RWPE1 (cell line): Measurements from ENCODE around the gene DDX43.
"Not testable (repeated sequence)": the region's sequence is repeated elsewhere in the genome, so short reads cannot be mapped to it uniquely, and the experiment has no call there.

ENCODE experiments used
- CTCF ChIA-PET: fragments of 350-600 bp; sonication (Branson Sonifier 250); formaldehyde crosslinking; extraction: SDS; loops from one replicate; lab custom pipeline; 2021; lab: Yijun Ruan, JAX
- POLR2A ChIA-PET: fragments of 400-600 bp; formaldehyde crosslinking; extraction: SDS; loops from one replicate; lab custom pipeline; 2020; ENCODE audit warnings: antibody characterized with exemption; ENCODE audit not compliant: low non-redundant PET; lab: Yijun Ruan, JAX
- DNase-seq: peaks from one replicate; pipeline ENCODE4 v3.0.0; 2012; ENCODE audit warnings: low spot score
- H3K27ac ChIP-seq: fragments of 450-650 bp; 2 replicates; pipeline ENCODE4 v1.5.1; 2017
- CTCF ChIP-seq: fragments of 450-650 bp; conservative IDR thresholded peaks from 2 replicates; pipeline ENCODE4 v1.5.1; 2017; ENCODE audit warnings: low read depth, mild to moderate bottlenecking

DDX43 gene

GRCh38 chr6:73382462-73383113 is 12.0 kb upstream of the DDX43 start:
- H3K27ac ChIP-seq = no peak overlapping the region
- TF ChIP-seq CTCF = no peak
- DNase-seq = no peak
- POLR2A ChIA-PET = no interaction called here
- CTCF ChIA-PET = no interaction called here

- CTCF ChIA-PET = interaction anchor here (0.6 to 1.6 kb wide), 6 partner anchors 10 to 224 kb away, joined by 3 to 9 read pairs (median 3); no protein-coding TSS in a partner anchor
- no peak for TF ChIP-seq CTCF
- H3K27ac ChIP-seq = peak overlapping the region; percentile 96
- DNase-seq = peak; percentile 8
- POLR2A ChIA-PET = no interaction called here
These were observed 6.2 kb upstream of the DDX43 start for GRCh38 chr6:73388433-73388799.

GRCh38 chr6:73388800-73389512 is 5.7 kb upstream of the DDX43 start:
- CTCF ChIA-PET = interaction anchor here (1.2 to 1.6 kb wide), 4 partner anchors 10 to 125 kb away, joined by 3 to 9 read pairs (median 5); no protein-coding TSS in a partner anchor
- peak; percentile 78 for DNase-seq
- peak overlapping the region; percentile 96 for H3K27ac ChIP-seq
- peak; percentile 84 for TF ChIP-seq CTCF
- POLR2A ChIA-PET = no interaction called here

GRCh38 chr6:73389854-73390253 is 4.8 kb upstream of the DDX43 start:
- no peak for DNase-seq
- peak overlapping the region; percentile 54 for H3K27ac ChIP-seq
- CTCF ChIA-PET = interaction anchor here (0.7 kb wide), 1 partner anchor 62 kb away, joined by 3 read pairs; no protein-coding TSS in a partner anchor
- TF ChIP-seq CTCF = no peak
- POLR2A ChIA-PET = no interaction called here

GRCh38 chr6:73391675-73392074 is 3.0 kb upstream of the DDX43 start:
- no peak for TF ChIP-seq CTCF
- no peak overlapping the region for H3K27ac ChIP-seq
- ChIA-PET CTCF (interaction anchor here (0.6 kb wide), 2 partner anchors 59 to 1174 kb away, joined by 3 read pairs; no protein-coding TSS in a partner anchor), POLR2A (no interaction called here)
- DNase-seq = no peak

GRCh38 chr6:73392188-73392587 is 2.4 kb upstream of the DDX43 start:
- POLR2A ChIA-PET, CTCF ChIA-PET, DNase-seq, H3K27ac ChIP-seq: not testable (repeated sequence)

GRCh38 chr6:73393278-73393677 is 1.4 kb upstream of the DDX43 start:
- DNase-seq = no peak
- ChIA-PET POLR2A (no interaction called here), CTCF (no interaction called here)
- TF ChIP-seq CTCF = no peak
- peak overlapping the region; percentile 20; the same call in 1 of the 2 replicates for H3K27ac ChIP-seq
